ENCODE results near the gene DLG2.

DLG2 gene

DNA sequence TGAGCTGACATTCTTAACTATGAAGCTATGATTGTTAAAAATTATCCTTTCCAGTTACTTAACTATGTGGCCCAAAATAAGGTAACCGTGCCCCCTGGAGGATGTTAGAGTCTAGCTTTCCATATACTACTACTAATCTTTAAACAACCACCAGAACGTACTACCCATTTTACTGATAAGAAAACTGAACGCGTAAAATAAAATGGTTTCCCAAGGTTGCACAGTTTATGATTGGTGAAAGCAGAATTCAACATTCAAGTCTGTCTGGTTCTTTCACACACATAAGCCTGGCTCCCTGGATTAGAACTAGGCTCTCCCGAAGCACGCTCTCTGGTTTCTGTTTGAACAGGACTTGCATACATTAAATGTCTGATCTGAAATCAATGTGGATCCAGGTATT, 1903.1 kb downstream of the DLG2 start:
- no peak for DNase-seq (ENCODE audit: low read depth in 2 of 2)

DNA sequence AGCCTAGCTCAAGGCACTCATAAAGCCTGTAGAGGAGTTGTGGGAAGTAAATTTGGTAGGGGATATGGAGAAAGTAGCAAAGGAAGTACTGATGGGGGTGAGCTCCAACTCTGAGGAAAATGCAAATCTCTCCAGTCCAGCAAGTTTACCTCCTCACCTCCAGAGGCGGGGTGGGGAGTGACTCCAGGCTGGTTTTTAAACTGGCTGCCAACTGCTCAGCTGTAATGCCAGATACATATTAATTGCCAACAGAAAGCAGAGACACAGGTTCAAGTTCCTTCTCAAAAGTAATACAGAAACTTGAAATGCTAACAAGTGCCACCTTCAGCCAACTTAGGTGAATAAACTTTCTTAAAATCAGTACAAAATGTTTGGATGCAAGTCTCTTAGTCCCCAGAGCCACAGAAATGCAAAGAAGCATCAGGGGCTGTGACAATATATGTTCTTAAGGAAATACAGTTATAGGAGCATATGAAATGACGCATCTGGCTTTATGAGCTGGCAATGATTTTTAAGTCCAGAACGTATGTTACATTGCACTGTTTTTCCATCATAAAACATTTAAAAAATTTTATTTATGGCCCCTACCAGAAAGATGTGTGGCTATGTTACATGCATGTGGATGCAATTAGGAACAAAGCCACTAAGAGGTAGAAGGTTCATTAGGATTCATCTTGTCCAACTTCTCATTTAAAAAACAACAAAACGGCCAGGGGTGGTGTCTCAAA, 1904.6 kb downstream of the DLG2 start:
- DNase-seq (ENCODE audit: low read depth in 2 of 2), result no peak

DNA sequence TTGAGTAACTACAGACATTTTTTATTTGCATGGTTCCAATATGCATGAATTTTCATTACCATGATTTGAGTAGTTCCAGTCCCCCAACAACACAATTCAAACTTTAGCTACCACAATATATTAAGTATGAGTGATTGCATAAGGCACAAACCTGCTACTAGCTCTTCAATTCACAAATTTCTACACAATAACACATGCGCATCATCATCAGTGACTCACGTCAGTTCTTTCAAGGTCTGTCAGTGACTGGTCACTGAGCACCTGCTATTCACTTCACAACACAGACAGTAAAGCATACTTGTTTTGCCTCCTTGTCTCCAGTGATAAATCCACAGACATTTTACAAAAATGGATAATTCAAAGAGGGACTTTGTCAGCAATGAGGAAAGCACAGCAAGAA, 1905.9 kb downstream of the DLG2 start:
- no peak for DNase-seq (ENCODE audit: low read depth in 2 of 2)

DNA sequence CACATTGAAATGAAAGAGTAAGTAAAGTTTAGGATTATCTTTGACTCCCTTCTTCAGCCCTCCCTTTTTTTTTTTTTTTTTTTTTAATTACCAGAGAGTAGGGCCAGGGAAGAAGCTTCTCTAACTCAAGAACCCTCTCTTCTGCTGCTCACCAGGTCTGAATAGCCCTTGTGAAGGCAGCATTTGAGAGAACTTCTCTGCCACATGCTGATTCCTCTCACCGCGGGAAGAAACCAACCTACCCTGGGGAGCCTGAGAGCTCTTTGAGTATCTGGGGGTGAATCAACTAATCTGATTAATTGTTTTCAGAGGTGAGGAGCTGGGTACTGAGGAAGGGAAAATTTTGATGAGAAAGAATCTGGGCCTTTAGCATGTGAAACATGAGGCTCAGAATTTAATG, 1906.5 kb downstream of the DLG2 start:
- no peak for DNase-seq (ENCODE audit: low read depth in 2 of 2)

DNA sequence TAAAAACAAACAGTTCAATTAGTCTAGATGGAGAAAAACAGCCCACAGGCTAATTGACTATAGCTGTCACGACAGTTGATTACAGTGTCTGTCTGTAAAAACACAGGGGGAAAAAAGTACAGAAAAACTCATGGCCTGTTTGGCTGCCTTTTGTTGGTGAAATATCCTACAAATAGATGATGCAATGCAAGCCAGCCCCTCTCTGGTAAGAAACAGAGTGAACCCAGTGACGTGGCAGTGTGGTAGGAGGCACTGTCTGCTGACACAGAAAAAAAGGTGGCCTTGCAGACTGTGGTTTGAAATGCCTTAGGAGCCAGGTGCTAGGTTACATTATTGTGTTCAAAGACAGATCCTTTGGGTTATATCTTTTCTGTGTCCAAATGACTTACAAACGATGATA, 1909.6 kb downstream of the DLG2 start:
- no peak for DNase-seq (ENCODE audit: low read depth in 2 of 2)

DNA sequence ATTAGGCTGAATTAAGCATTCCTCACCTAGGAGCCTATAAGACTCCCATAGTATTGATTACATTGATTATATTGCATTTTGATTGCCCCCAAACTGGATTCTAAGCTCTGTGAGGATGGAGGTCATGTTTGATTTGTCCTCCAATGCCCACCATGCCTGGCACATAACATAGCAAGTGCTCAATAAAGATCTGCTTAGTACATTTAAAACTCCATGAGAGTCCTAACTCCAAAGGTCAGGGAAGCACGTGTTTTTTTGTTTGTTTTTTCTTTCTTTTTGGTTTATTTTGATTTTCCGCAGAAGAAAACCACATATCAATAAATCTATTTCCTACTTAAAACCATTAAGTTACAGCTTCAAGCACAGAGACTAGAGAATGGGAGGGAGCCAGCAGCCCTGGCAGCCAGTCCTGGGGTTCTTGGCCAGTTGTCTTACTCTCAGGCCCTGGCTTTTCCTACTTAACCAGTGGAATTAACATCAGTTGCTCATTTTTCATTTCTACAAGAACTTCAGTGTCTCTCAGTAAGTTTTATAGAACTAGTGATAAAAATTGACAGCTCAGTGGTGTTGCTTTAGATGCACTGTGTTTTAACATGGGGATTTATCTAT, 1911.1 kb downstream of the DLG2 start:
- no peak for DNase-seq (ENCODE audit: low read depth in 2 of 2)

DNA sequence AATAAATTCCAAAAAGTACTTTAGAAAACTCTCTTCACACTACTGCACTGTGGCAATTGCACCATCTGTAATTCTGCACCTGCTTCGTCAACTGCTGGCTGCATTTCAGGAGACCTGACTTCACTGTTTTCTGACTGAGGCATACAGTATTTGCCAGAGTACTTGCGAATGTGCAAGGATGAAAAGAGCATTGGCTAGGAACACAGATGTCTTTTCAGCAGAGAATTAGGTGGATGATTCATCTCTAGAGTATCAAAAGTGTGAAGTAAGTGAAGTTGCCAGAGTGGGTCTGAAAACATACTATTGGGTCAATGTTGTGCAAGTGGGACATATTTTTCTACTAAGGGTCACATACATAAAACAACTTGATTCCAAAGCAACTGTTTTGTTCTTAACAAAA, 1913.4 kb downstream of the DLG2 start:
- DNase-seq (ENCODE audit: low read depth in 2 of 2), result no peak

DNA sequence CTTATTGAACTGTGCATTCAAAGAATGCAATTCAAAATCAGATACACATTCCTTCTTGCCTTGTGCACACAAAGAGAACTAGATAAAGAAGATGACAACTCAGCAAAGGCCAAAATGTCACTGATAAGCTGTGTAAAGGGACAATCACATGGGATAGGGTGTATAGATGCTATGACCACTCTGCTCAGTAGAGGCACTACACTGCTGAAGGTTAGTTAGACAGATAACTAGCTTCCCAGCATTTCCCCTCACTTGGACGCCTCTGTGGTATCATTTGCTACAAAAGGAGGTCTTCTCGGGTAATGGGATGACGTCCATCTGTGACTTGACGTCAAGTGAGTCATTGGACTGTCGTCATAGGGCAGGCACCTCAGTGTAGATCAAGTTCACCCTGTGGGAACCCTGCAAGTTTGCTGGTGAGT, 1916.0 kb downstream of the DLG2 start:
- DNase-seq (ENCODE audit: low read depth in 2 of 2), result no peak

DNA sequence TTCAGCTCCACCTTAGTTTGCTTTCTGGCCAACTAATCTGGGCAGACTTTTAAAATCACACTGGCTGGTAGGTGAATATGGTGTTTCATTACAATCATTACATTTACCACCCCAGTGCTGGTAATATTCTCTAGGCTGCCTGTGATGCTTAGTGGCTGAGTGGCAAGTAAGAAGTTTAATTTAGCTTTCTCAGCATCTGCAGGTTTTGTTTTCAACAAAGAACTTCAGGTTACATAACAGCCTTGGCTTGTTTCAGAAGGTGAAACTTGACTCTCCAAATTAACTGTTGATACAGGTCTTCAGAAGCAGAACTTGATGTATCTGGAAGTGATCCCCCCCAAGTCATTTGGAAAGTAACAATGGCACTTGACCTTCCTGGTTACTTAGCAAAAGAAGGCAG, 1917.7 kb downstream of the DLG2 start:
- DNase-seq (ENCODE audit: low read depth in 2 of 2), result no peak

DNA sequence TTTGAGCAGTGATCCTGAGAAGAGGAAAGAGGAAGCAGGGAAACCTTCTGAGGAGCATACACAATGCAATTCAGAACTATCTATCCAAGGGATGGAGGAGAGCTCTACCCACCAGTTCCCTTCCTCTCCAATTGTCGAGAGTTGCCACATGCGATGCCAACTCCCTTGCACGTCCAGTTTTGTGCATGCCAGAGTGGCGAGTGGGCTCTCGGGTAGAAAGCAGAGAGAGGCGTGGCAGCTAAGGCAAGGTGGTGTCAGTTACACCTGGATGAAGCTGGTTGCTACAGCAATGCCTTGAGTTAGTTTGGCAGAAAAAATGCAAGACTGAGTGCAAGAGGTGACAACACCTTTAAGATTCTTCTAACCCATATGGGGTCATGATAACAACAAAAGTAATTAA, 1920.6 kb downstream of the DLG2 start:
- no peak for DNase-seq (ENCODE audit: low read depth in 2 of 2)

DNA sequence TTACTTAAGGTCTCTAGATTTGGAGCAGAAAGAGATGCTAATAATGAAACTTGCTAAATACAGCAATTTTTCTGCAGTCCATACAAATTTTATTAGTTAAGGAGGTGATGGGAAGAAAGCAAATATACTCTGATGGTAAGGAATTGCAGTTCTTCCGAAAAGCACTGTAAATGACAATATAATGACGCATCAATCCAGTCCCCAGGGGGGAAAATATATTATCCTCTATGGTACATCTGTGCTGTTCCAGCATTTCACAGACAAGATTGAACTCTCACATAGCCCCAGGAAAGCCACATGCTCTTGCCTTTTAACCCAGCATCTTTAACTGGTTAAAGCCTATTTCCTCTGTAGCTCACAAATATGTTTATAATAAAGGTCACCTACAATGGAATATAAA, 1924.3 kb downstream of the DLG2 start:
- no peak for DNase-seq (ENCODE audit: low read depth in 2 of 2)

DNA sequence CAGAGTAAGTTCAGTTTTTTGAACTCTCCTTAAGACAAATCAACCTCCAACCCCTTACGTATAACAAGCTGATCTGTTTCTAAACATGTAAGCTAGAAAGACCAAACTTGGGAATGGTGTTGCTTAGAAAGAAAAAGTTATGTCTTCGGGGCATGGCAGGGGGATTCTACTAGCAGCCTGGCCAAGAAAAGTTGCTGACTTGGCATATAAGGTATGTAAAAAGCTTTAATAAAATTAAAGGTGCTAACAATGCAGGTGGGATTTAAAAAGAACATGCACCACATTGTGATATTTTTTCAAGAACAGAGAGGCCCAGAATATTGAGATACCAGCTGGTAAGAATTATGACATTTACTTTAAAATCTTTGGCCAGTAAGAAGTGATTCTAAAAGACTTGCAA, 1929.6 kb downstream of the DLG2 start:
- no peak for DNase-seq (ENCODE audit: low read depth in 2 of 2)

DNA sequence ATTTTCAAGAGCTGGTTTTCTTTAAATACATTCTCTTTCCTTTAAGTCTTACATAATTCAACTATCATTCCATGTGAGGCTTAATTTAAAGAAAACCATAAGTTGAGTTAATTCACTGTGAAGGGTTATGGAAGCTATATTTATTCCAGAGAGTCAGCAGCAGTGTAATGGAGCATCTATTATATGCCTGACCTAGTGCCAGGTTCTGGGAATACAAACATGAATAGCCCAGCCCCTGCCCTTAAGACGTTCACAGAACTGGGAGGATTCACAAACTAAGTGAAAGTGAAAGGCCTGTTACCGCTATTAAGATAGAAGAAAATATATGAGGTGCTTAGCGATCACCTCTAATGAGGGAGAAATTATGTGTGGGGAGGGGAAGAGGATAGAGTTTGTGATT, 1932.1 kb downstream of the DLG2 start:
- no peak for DNase-seq (ENCODE audit: low read depth in 2 of 2)

DNA sequence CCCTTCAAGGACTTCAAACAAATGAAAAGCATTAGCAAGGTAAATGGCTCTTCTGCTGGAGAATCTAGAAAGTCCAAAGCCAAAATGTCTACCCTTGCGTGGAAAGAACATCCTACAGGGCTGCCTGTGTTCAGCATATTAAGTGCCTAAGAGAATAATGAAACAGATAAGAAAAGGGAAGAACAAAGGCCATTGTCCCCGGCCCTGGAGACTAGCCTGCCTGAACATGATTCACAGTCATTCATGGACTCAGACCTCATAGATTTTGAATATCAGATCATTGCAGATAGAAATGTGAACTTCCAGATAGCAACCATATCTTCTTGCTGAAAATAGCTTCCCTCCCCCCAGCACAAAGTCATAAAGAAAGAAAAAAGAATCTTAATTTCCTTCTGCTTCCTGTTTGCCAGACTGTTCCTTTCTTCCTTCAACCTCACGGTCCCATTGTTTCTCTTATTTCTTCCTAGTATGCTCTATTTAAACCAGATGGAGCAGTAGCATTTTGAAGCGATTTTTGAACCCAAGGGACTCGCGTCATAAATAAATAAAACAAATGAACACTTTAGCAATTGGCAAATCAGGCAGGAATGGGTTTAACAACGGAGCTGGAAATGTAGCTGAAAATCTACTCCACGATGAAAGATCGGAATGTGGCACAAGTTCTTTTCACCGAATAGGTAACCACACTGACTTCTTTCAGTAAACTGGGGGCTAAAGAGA, 1932.8 kb downstream of the DLG2 start:
- DNase-seq (ENCODE audit: low read depth in 2 of 2), result no peak

DNA sequence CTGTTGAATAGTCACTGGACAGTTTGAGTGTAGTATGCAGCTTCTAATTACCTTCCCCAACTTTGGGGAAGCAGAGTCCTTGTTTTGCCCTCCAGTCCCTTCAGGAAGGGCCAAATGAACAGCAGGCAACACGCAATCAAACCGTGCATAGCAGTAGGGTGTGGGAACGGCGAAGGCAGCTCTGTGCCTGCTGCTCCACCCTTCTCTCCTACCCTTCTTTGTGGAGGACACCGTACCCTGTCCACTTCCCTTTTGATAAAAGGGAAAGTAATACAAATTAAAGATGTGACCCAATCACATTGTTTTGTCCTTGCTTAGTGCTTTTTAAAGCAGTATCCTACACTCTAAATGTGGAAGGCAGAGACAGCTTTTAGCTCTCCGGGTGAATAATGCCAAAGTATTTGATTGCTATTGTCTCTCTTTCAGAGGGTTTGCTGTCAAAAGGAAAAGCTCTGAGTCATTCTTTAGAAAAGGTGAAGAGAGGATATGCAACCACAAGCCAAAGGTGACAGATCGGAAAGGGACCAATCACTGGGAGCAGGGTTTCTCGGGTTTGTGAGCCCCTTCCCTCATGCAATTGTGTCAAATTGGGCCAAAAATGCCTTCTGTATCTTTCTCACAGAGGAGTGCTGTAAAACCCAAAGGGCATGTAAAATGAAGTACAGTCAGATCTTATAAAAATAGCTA, 1933.7 kb downstream of the DLG2 start:
- no peak for DNase-seq (ENCODE audit: low read depth in 2 of 2)

DNA sequence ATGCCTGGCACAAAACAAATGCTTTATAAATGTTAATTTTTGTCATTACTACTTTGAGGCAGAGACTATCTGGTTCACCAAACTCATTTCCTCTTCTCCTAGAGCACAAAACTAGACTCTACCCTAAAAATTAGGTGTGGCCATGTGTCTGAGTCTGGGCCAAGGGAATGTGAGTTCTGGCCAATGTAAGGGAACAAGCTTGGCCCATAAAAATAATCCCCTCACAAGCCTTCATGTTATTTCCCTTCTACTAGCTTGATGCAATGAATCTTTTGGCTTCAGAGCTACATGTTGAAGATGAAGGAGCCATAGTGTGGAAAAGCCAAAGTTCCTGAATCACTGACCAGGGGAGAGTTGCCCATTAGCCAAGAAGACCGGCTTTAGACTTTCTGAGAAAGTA, 1934.5 kb downstream of the DLG2 start:
- DNase-seq (ENCODE audit: low read depth in 2 of 2), result no peak

DNA sequence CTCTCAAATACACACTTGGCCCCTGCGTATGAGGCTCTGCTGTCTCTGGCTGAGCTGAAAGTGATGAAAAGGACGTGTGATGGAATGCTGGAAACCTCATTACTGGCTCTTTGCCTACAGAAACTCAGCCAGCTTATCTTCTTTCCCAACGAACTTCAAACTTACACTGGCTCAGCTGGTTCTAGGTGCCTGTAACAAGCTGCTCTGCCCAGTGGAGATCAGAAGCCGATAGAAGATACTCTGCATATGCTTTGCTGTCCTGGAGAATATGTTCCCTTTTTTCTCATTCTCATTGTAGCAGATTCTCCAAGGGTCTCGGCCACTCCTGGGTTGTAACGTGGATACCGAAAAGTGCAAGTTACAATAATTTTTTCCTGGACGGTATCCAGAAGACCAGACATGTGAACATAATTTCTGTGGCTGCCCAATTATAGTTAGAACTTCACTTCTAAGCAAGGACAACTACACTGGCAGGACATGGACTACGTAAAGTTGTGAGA, 1935.6 kb downstream of the DLG2 start:
- no peak for DNase-seq (ENCODE audit: low read depth in 2 of 2)

DNA sequence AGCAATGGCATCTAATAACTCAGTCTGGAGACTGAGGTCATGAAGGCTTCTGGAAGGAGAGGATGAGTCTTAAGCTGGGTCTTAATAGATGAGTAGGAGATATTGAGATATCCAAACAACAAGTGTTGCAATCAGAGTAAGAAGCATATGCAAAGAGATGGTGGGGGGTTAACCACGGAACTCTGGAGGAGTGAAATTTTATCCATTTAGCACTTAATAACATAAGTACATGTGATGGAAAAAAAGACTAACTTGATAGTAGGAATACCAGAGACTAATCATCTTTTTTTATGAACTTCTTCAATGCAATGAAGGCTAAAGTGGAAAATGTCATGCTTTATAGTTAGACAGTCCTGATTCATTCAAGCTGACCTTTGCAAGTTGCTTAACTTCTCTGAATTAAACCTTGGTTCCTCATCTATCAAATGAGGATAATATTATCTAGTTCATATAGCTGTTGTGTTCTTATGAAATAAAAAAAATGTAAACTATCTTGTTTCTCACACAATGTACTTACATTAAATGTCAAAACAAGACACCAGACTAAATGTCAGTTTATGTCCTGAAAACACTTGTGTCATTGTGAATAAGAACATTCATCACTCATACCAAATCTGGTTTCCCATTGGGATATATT, 1937.9 kb downstream of the DLG2 start:
- DNase-seq (ENCODE audit: low read depth in 2 of 2), result no peak

DNA sequence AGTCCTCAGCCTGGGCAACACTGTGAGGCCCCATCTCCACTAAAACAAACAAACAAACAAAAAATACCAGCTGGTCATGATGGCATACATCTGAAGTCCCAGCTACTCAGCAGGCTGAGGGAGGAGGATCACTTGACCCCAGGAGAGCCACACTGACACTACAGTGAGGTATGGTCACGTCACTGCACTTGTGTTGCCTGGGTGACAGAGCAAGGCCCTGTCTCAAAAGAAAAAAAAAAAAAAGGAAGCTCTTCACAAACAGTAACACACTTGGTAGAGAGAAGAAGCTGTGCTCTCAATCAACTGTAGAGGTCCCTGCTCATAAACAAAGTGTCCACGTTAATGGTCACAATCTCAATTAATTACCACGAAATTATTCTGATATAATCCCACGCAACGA, 1939.4 kb downstream of the DLG2 start:
- no peak for DNase-seq (ENCODE audit: low read depth in 2 of 2)

DNA sequence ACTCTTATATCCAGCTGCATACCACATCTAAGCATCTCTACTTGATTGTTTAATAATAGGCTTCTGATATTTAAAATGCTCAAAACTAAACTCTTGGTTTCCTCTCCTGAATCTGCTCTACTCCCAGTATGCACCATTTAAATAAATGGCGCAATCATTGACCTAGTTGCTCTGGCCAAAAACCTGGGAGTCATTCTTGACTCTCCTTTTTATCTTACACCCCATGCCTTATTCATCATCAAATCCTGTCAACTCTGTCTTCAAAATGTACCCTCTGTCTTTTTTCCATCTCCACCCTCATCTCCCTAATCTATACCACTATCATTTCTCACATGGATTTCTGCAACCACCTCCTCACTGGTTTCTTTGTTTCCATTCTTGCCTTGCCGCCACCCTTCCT, 1941.4 kb downstream of the DLG2 start:
- DNase-seq (ENCODE audit: low read depth in 2 of 2), result no peak

DNA sequence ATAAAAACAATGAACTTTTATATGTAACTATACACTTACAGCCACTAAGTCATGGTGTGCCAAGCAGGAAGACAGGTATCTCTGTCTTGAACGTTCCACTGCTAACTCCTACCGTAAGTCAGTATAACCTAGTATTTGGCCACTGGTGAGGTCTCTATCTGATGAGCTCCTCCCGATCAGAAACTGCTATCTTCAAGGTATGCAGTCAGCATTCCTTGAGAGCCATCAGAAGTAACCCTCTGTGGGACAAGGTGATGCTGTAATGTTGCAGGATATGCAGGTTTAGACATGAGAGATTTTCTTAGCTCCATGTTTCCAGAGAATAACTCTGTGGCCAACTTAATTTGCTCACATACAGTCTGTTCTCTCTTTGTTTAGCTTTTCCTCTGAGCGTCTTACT, 1943.1 kb downstream of the DLG2 start:
- no peak for DNase-seq (ENCODE audit: low read depth in 2 of 2)

DNA sequence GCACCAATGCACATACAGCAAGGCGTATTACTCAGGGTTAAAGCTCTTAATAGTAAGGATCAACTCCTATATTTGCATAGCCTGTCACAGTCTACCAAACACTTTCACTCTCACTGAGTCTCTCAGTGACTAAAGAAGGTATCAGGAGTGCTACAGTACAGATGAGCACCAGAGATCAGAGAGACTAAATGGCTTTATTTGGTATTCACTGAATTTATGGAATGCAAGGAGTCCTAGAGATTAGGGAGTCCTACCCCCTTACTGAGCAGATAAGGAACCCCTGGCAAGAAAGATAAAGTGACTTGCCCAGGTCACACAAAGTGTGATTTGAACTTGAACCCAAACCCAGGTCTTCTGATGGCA, 1944.6 kb downstream of the DLG2 start:
- no peak for DNase-seq (ENCODE audit: low read depth in 2 of 2)
